Coronary artery (tissue), 2 donors: ENCODE results near the gene DIAPH3.

ENCODE experiments used
- DNase-seq: peaks from one replicate; pipeline ENCODE4 v3.0.0-alpha.2; 2017; ENCODE audit warnings: low spot score
- H3K27ac ChIP-seq, 2 donors: fragments of 200-600 bp; sonication (generic); one replicate each; pipeline ENCODE4 v1.5.1; 2016 to 2019
- H3K4me3 ChIP-seq: fragments of 200-600 bp; sonication (generic); 2 replicates; pipeline ENCODE4 v1.5.1; 2016; ENCODE audit warnings: mild to moderate bottlenecking, moderate library complexity
- TF ChIP-seq, protein P1 (sequence below): fragments of 200-600 bp; sonication (generic); IDR thresholded peaks from one replicate; pipeline ENCODE4 v1.5.1; 2019; ENCODE audit warnings: antibody characterized with exemption

The DIAPH3 gene

DNA sequence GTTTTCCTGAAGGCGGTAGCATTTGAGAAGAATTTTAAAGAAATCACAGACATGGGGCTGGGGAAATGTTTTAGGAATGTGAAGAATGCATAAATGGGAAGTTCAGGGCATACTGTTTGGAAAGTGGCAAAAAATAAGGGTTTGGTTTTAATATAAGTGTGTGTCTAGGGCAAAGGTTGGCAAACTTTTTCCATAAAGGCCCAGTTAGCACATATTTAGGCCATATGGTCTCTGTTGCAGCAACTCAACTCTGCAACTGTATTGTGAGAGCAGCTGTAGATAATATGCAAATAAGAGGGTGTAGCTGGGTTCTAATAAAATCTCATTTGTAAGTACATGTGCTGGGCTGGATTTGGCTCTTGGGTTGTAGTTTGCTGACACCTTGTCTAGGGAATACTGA, 521.9 kb downstream of the DIAPH3 start:
- TF ChIP-seq, protein P1, sequence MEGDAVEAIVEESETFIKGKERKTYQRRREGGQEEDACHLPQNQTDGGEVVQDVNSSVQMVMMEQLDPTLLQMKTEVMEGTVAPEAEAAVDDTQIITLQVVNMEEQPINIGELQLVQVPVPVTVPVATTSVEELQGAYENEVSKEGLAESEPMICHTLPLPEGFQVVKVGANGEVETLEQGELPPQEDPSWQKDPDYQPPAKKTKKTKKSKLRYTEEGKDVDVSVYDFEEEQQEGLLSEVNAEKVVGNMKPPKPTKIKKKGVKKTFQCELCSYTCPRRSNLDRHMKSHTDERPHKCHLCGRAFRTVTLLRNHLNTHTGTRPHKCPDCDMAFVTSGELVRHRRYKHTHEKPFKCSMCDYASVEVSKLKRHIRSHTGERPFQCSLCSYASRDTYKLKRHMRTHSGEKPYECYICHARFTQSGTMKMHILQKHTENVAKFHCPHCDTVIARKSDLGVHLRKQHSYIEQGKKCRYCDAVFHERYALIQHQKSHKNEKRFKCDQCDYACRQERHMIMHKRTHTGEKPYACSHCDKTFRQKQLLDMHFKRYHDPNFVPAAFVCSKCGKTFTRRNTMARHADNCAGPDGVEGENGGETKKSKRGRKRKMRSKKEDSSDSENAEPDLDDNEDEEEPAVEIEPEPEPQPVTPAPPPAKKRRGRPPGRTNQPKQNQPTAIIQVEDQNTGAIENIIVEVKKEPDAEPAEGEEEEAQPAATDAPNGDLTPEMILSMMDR = no peak

DNA sequence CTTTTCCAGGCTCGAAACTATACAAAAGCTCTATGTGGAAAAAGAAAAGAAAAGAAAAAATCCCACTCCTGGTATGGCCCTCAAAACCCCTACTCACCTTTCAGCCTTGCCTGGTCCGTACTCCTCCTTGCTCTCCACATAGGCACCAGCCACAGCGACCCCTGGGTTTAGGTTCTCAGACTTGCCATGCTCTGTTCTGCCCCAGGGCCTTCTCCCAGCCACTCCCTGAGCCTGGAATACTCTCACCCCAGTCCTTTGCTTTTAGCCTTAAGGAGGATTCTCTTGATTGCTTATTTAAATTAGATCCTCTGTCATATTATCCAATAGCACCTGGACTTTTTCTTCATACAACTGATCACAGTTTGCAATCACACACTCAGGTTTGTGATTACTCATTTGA, 522.5 kb downstream of the DIAPH3 start:
- Histone ChIP-seq H3K4me3 (no peak overlapping the region), H3K27ac (no peak overlapping the region)
- no peak for DNase-seq
- TF ChIP-seq, protein P1 = no peak

More for the DNA sequence above, 521.9 kb downstream of the DIAPH3 start:
- no peak for DNase-seq
- no peak overlapping the region for H3K4me3 ChIP-seq
- H3K27ac ChIP-seq = no peak overlapping the region

DNA sequence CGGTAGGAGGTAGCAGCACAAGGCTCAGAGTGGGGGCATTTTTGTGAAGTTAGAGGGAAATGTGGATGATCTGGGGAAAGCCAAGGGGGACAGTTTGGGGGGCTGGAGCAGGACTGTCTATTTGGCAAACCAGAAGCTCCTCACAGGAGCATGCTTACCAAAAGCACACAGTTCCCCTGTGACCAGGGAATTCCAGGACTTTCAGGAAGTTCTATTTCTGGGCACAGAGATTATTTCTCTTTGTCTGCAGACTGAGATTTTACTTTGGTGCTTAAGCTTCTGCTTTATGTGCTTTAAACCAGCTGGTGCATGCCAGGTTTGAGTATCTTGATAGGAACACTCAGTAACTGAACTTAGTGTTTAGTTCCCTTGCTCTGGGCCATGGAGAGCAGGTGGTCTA, 525.3 kb downstream of the DIAPH3 start:
- DNase-seq = no peak
- H3K4me3 ChIP-seq = no peak overlapping the region
- H3K27ac ChIP-seq = no peak overlapping the region
- TF ChIP-seq, protein P1 = no peak

DNA sequence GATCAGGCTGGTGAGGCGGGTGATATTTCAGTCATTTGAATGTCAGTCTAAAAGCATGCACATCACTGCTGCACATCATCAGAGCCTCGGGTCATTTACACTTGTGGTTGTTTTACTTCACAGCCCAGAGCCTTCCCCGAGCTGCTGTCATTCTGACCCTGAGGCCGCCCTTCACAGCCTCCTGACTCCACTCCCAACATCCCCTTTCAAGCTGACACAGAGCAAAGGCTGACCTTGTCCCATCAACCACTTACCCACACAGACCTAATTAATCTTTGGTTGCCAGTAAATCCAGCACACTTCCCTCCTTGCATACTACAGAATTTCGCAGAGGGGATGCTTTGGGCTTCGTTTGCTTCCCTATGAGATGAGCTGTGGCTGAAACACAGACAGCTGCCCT, 528.1 kb downstream of the DIAPH3 start:
- H3K27ac ChIP-seq = no peak overlapping the region
- TF ChIP-seq, protein P1 = no peak
- no peak for DNase-seq
- H3K4me3 ChIP-seq = no peak overlapping the region

DNA sequence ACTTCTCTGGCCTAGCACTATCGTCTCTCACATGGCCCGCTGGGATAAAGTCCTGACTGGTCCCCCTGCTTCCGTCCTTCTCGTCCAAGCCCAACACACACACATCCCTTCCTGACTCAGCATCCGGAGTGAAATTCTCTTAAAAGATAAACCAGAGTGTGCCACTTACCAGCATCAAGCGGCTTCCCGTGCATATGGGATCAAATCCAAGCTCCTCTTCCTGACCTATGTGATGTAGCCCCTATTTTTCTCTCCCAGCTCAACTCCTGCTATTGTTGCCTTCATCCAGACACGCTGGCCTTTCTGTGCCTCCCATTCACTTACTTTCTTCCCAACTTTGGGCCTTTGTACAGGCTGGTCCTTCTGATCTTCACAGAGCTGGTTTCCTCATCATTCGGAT, 530.4 kb downstream of the DIAPH3 start:
- TF ChIP-seq, protein P1 = no peak
- no peak for DNase-seq
- Histone ChIP-seq H3K4me3 (no peak overlapping the region), H3K27ac (peak overlapping the region in 1 of 2 donors; percentile 31)

DNA sequence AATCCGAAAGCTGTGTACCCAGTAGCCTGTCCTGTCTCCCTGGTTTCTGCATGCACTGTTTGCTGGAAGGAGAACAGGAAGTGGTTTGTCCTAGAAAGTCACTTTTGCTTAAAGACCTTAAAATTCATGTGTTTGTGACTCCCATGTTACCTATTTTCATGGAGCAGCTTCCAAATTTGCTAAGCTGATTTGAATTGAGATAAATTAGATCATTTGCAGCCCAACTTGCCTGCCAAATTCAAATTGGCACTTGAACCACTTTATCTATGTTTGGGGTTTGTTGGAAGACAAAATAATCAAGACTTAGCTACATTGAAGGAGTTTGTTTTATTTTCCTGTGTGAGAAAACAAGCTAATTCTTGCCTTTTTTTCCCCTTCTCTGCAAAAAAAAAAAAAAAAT, 532.5 kb downstream of the DIAPH3 start:
- no peak for DNase-seq
- no peak overlapping the region for H3K4me3 ChIP-seq
- H3K27ac ChIP-seq = no peak overlapping the region
- TF ChIP-seq, protein P1 = no peak

DNA sequence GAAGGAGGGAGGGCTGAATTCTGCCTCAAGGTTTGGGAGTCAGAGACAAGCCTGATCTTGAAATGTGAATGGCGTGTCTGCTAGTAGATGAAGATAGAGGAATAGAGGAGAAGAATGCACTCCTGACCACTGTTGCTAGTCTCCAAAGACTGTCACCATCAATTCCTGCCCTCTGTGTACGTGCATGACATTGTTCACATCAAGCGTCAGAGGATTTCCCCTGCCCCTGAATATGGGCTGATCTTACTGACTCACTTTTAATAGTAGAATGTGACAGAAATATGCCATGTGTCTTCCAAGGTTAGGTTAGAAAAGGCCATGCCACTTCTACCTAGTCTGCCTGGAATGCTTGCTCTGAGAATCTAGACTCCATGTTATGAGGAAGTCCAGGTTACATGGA, 538.6 kb downstream of the DIAPH3 start:
- TF ChIP-seq, protein P1 = no peak
- Histone ChIP-seq H3K27ac (no peak overlapping the region), H3K4me3 (no peak overlapping the region)
- no peak for DNase-seq
